HepG2 (cell line): ENCODE data around the gene NANOS1. TPM values are rescaled to one million over a fixed set of nuclear protein-coding genes. Genes with fewer than 3 reads are reported as not detected.

Source experiments
- ATAC-seq: fragments of 200-7000 bp; cut with Tn5 transposase; 3 replicates; pipeline ENCODE4 v1.9.1; 2020; ENCODE audit warnings: mild to moderate bottlenecking, moderate library complexity
- BruUV-seq: library from RNA; stranded (reverse); fragments of 400-500 nt; replicated peaks from 2 replicates; lab custom pipeline; 2021; lab: Mats Ljungman, UMichigan
- CTCF ChIA-PET: fragments of 300-600 bp; formaldehyde crosslinking; extraction: SDS; loops from one replicate; lab custom pipeline; 2021; ENCODE audit warnings: low total read pairs, inconsistent platforms, low intra/inter-chr PET ratio; lab: Yijun Ruan, JAX
- POLR2A ChIA-PET: fragments of 350-600 bp; sonication (Branson Sonifier 250); formaldehyde crosslinking; loops from one replicate; lab custom pipeline; 2020; ENCODE audit warnings: antibody characterized with exemption, inconsistent platforms; lab: Yijun Ruan, JAX
- DNase-seq: peaks from one replicate; pipeline ENCODE4 v3.0.0-alpha.2; 2015; ENCODE audit warnings: low spot score
- FAIRE-seq: peaks from 3 replicates; lab custom pipeline; 2011; peaks lifted over from hg19 to GRCh38; lab: Jason Lieb, UNC
- H2AFZ ChIP-seq: one replicate; pipeline ENCODE4 v1.6.1; 2011; ENCODE audit warnings: low read length, inconsistent platforms
- H3K27ac ChIP-seq: fragments of 300-600 bp; 3 replicates; pipeline ENCODE4 v1.8.0; 2011; ENCODE audit warnings: mixed run types, mild to moderate bottlenecking, mixed read lengths, low read length, inconsistent platforms; ENCODE audit not compliant: insufficient read depth; ENCODE audit errors: extremely low read length
- H3K27me3 ChIP-seq, 2 experiments: fragments of 200-600 bp in 1 of 2; 2 replicates in 1 of 2; 3 replicates in 1 of 2; pipeline versions ENCODE4 v1.6.0 to v1.8.0; 2011; ENCODE audit warnings: low read length in 2 of 2, mild to moderate bottlenecking in 2 of 2, moderate library complexity in 2 of 2, inconsistent platforms in 1 of 2; ENCODE audit not compliant: insufficient read depth in 2 of 2, control insufficient read depth in 1 of 2
- H3K36me3 ChIP-seq, 2 experiments: fragments of 200-600 bp in 1 of 2; replicated peaks in 1 of 2; 2 replicates in 1 of 2; 3 replicates in 1 of 2; pipeline versions ENCODE4 v1.5.1 to v1.8.0; 2011; ENCODE audit warnings: low read length in 2 of 2, inconsistent platforms in 1 of 2; ENCODE audit not compliant: insufficient read depth in 2 of 2, control insufficient read depth in 1 of 2
- H3K4me1 ChIP-seq: 2 replicates; pipeline ENCODE4 v1.5.1; 2012; ENCODE audit warnings: low read length, inconsistent platforms; ENCODE audit not compliant: insufficient read depth
- H3K4me2 ChIP-seq: 2 replicates; pipeline ENCODE4 v1.6.0; 2011; ENCODE audit warnings: low read depth, low read length, inconsistent platforms
- H3K4me3 ChIP-seq, 3 experiments: fragments of 200-600 bp in 1 of 3; sonication (generic), shearing (Covaris generic) in 1 of 3; replicated peaks in 1 of 3; 2 replicates each; pipeline ENCODE4 v1.5.1; 2011 to 2016; ENCODE audit warnings: low read length in 3 of 3, inconsistent platforms in 2 of 3, low read depth in 2 of 3, mild to moderate bottlenecking in 2 of 3, control low read depth in 1 of 3, mixed read lengths in 1 of 3; ENCODE audit not compliant: insufficient read depth in 1 of 3
- H3K79me2 ChIP-seq: one replicate; pipeline ENCODE4 v1.6.1; 2011; ENCODE audit warnings: low read length, inconsistent platforms; ENCODE audit not compliant: insufficient read depth
- H3K9ac ChIP-seq: 2 replicates; pipeline ENCODE4 v1.6.0; 2011; ENCODE audit warnings: mild to moderate bottlenecking, low read depth, low read length, inconsistent platforms; ENCODE audit not compliant: insufficient read depth
- H3K9me3 ChIP-seq: 2 replicates; pipeline ENCODE4 v1.5.1; 2012; ENCODE audit warnings: mild to moderate bottlenecking, low read length
- H4K20me1 ChIP-seq: 2 replicates; pipeline ENCODE4 v1.6.0; 2011; ENCODE audit warnings: inconsistent platforms, mild to moderate bottlenecking, low read length, moderate library complexity; ENCODE audit not compliant: insufficient read depth
- CBX5 ChIP-seq: sonication (generic); formaldehyde crosslinking; IDR thresholded peaks from 2 replicates; pipeline ENCODE4 v1.4.0; 2020; ENCODE audit warnings: missing genetic modification reagents, borderline replicate concordance
- CSRNP1 ChIP-seq: sonication (generic); formaldehyde crosslinking; IDR thresholded peaks from 2 replicates; pipeline ENCODE4 v1.8.1; 2023; ENCODE audit warnings: mild to moderate bottlenecking, missing genetic modification reagents
- HIVEP1 ChIP-seq: sonication (generic); formaldehyde crosslinking; IDR thresholded peaks from 2 replicates; pipeline ENCODE4 v1.4.0; 2020; ENCODE audit warnings: mild to moderate bottlenecking, missing genetic modification reagents
- KAT8 ChIP-seq: IDR thresholded peaks from 2 replicates; pipeline ENCODE4 v1.6.1; 2016; ENCODE audit warnings: missing genetic modification reagents, missing compliant biosample characterization
- NPAS2 ChIP-seq: sonication (generic); formaldehyde crosslinking; IDR thresholded peaks from 2 replicates; pipeline ENCODE4 v1.8.0; 2022; ENCODE audit warnings: mild to moderate bottlenecking, missing genetic modification reagents, borderline replicate concordance
- NR0B2 ChIP-seq: sonication (generic); formaldehyde crosslinking; IDR thresholded peaks from 2 replicates; pipeline ENCODE4 v1.4.0; 2020; ENCODE audit warnings: mild to moderate bottlenecking, missing genetic modification reagents
- PRPF4 ChIP-seq: fragments of 200-400 bp; formaldehyde crosslinking; IDR thresholded peaks from 2 replicates; pipeline ENCODE4 v1.6.1; 2016; ENCODE audit warnings: low read length, low read depth; ENCODE audit not compliant: poor library complexity, severe bottlenecking
- RNF219 ChIP-seq: sonication (generic); formaldehyde crosslinking; IDR thresholded peaks from 2 replicates; pipeline ENCODE4 v1.5.0; 2020; ENCODE audit warnings: mild to moderate bottlenecking, missing genetic modification reagents
- TARDBP ChIP-seq: sonication (generic); formaldehyde crosslinking; IDR thresholded peaks from 2 replicates; pipeline ENCODE4 v1.8.0; 2022; ENCODE audit warnings: mild to moderate bottlenecking, missing genetic modification reagents
- THRA ChIP-seq: sonication (generic); formaldehyde crosslinking; IDR thresholded peaks from 2 replicates; pipeline ENCODE4 v1.4.0; 2020; ENCODE audit warnings: missing genetic modification reagents, borderline replicate concordance
- TMF1 ChIP-seq: sonication (generic); formaldehyde crosslinking; IDR thresholded peaks from 2 replicates; pipeline ENCODE4 v1.8.1; 2022; ENCODE audit warnings: low read depth, missing genetic modification reagents
- ZBTB2 ChIP-seq: sonication (generic); formaldehyde crosslinking; IDR thresholded peaks from 2 replicates; pipeline ENCODE4 v1.8.0; 2022; ENCODE audit warnings: low read depth, missing genetic modification reagents
- ZNF260 ChIP-seq: sonication (generic); formaldehyde crosslinking; IDR thresholded peaks from 2 replicates; pipeline ENCODE4 v1.4.0; 2020; ENCODE audit warnings: missing genetic modification reagents, low read depth, mild to moderate bottlenecking, borderline replicate concordance
- ZNF563 ChIP-seq: sonication (generic); formaldehyde crosslinking; IDR thresholded peaks from 2 replicates; pipeline ENCODE4 v1.8.0; 2022; ENCODE audit warnings: mild to moderate bottlenecking, moderate library complexity, missing genetic modification reagents
- ZNF629 ChIP-seq: sonication (generic); formaldehyde crosslinking; conservative IDR thresholded peaks from 2 replicates; pipeline ENCODE4 v1.5.0; 2020; ENCODE audit warnings: missing genetic modification reagents
- ZNF672 ChIP-seq: sonication (generic); formaldehyde crosslinking; IDR thresholded peaks from 2 replicates; pipeline ENCODE4 v1.8.1; 2022; ENCODE audit warnings: missing genetic modification reagents
- ZNF691 ChIP-seq: sonication (generic); formaldehyde crosslinking; IDR thresholded peaks from 2 replicates; pipeline ENCODE4 v1.4.0; 2020; ENCODE audit warnings: missing genetic modification reagents, low read depth, mild to moderate bottlenecking, borderline replicate concordance
- WGBS: methylation state at CpG from one replicate; pipeline ENCODE4 v1.1.6; 2017; ENCODE audit warnings: low lambda C conversion rate; 5-methylcytosine and 5-hydroxymethylcytosine counted together
- in situ Hi-C: cut with HindIII; loops from 2 replicates; pipeline ENCODE4 v1.10.0; 2017; ENCODE audit warnings: low pct_unique_long_range_greater_than_20kb; ENCODE audit not compliant: extremely low pct_ligation_motif_present
- intact Hi-C: fragments of 100-400 bp; cut with micrococcal nuclease; formaldehyde crosslinking; loops from one replicate; pipeline ENCODE4 v1.10.0; 2022; ENCODE audit not compliant: unreplicated experiment
- polyA plus RNA-seq, 8 experiments: library from polyadenylated mRNA; depleted of rRNA in 3 of 8; stranded (reverse) in 7 of 8; unstranded in 1 of 8; fragments of >200 nt; fragmentation: Illumina TruSeq in 4 of 8; extraction: Trizol in 4 of 8; gene quantifications; 2 replicates each; pipeline versions ENCODE4 v1.2.1 to v1.2.3, GENCODE V29; 2011 to 2016; ENCODE audit warnings: low read depth in 4 of 8, missing spikeins in 1 of 8, mixed read lengths in 1 of 8; ENCODE audit not compliant: insufficient read depth in 1 of 8
- total RNA-seq, 5 experiments: library from RNA; depleted of rRNA; stranded (reverse); fragments of >200 nt; fragmentation: Illumina TruSeq; extraction: Trizol; gene quantifications; 2 replicates each; pipeline ENCODE4 v1.2.3, GENCODE V29; 2016; ENCODE audit warnings: low read depth in 1 of 5

Gene NANOS1
- total and polyA plus RNA-seq, 2 of the 13 experiments (the other 11 are each of a cell fraction or from before 2014, with no cell fraction given), result 1.7 to 2.2 TPM

GRCh38 chr10:119039161-119039560, 9.6 kb downstream of the NANOS1 start:
- Histone ChIP-seq H3K27me3 (no peaks in the 10 kb centered on the region), H2AFZ (no peak overlapping the region), H3K9ac (no peak overlapping the region), H3K4me2 (no peak overlapping the region), H3K4me3 (no peak overlapping the region), H3K4me1 (0 out of 2 replicates have a peak, but pooled peaks cover 6% of the 10 kb centered on the region), H3K27ac (no peak overlapping the region), H3K79me2 (peaks cover 13% of the 10 kb centered on the region), H3K36me3 (peaks cover 32 to 79% of the 10 kb centered on the region in 2 experiments), H4K20me1 (peaks cover 20% of the 10 kb centered on the region), H3K9me3 (no peaks in the 10 kb centered on the region)
- DNase-seq (no peak), ATAC-seq (no peak), FAIRE-seq (no peak)
- intact Hi-C loops, result no loop called here
- in situ Hi-C loops, result no loop called here
- WGBS, result 100% methylated on average over 1 of the region's 1 CpG
- CTCF ChIA-PET, result no interaction called here
- POLR2A ChIA-PET, result no interaction called here
- BruUV-seq, result no TSS peak
- no peak for TF ChIP-seq ZNF691 (CRISPR knock-in tag)
- no peak for TF ChIP-seq PRPF4
- TF ChIP-seq CBX5 (CRISPR knock-in tag), result no peak
- no peak for TF ChIP-seq ZNF629 (CRISPR knock-in tag)
- TF ChIP-seq ZBTB2 (CRISPR knock-in tag), result no peak
- TF ChIP-seq NR0B2, result no peak
- no peak for TF ChIP-seq ZNF672
- TF ChIP-seq RNF219 (CRISPR knock-in tag), result no peak
- no peak for TF ChIP-seq ZNF563
- no peak for TF ChIP-seq TARDBP (CRISPR knock-in tag)
- TF ChIP-seq CSRNP1, result no peak
- no peak for TF ChIP-seq NPAS2 (CRISPR knock-in tag)
- no peak for TF ChIP-seq HIVEP1
- TF ChIP-seq TMF1, result no peak
- no peak for TF ChIP-seq THRA (CRISPR knock-in tag)
- TF ChIP-seq ZNF260, result no peak
- no peak for TF ChIP-seq KAT8 (CRISPR knock-in tag)
